ENCODE data around the gene EGF. TPM values are rescaled to one million over a fixed set of nuclear protein-coding genes. Genes with fewer than 3 reads are reported as not detected.

Gene EGF
- total RNA-seq, 1 experiment from 2014 or later, result not detected

- Histone ChIP-seq H3K4me1 (ENCODE audit: control insufficient read depth, insufficient read depth, low read length) (no peaks in the 10 kb centered on the region), H3K36me3 (ENCODE audit: control insufficient read depth, insufficient read depth, low read length) (no peaks in the 10 kb centered on the region), H3K27me3 (ENCODE audit: control insufficient read depth, insufficient read depth, low read length) (no peaks in the 10 kb centered on the region), H3K4me3 (ENCODE audit: low read depth in 2 of 2, low read length in 2 of 2) (no peak overlapping the region), H3K27ac (ENCODE audit: low read length) (no peak overlapping the region), H3K9me3 (ENCODE audit: control insufficient read depth, insufficient read depth, low read depth, low read length) (no peaks in the 10 kb centered on the region)
- ATAC-seq (no peak), DNase-seq (ENCODE audit: low read depth, low spot score) (no peak)
- ChIA-PET POLR2A (no interaction called here), CTCF (no interaction called here)
- intact Hi-C loops (cut with micrococcal nuclease; ENCODE audit: unreplicated experiment) (no loop called here), in situ Hi-C loops (cut with HindIII; ENCODE audit: low pct_unique_long_range_greater_than_20kb, low sequenced_read_pairs) (no loop called here)
- TF ChIP-seq SIN3A (IDR thresholded peaks at IDR 0.05; ENCODE audit: borderline replicate concordance, insufficient read depth, low read depth, low read length), result no peak
- no peak for TF ChIP-seq REST (IDR thresholded peaks at IDR 0.05; ENCODE audit: insufficient read depth in 1 of 2, low read depth in 2 of 2, low read length in 1 of 2)
- TF ChIP-seq, protein P1, sequence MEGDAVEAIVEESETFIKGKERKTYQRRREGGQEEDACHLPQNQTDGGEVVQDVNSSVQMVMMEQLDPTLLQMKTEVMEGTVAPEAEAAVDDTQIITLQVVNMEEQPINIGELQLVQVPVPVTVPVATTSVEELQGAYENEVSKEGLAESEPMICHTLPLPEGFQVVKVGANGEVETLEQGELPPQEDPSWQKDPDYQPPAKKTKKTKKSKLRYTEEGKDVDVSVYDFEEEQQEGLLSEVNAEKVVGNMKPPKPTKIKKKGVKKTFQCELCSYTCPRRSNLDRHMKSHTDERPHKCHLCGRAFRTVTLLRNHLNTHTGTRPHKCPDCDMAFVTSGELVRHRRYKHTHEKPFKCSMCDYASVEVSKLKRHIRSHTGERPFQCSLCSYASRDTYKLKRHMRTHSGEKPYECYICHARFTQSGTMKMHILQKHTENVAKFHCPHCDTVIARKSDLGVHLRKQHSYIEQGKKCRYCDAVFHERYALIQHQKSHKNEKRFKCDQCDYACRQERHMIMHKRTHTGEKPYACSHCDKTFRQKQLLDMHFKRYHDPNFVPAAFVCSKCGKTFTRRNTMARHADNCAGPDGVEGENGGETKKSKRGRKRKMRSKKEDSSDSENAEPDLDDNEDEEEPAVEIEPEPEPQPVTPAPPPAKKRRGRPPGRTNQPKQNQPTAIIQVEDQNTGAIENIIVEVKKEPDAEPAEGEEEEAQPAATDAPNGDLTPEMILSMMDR (IDR thresholded peaks at IDR 0.05), result no peak
- no peak for TF ChIP-seq POLR2AphosphoS5 (IDR thresholded peaks at IDR 0.05; ENCODE audit: low read depth, low read length)
- no peak for TF ChIP-seq TCF7L2 (IDR thresholded peaks at IDR 0.05; ENCODE audit: low read depth, low read length)
- no TSS peak for BruUV-seq (replicated peaks)
These were observed 26.5 kb downstream of the EGF start for GRCh38 chr4:109939190-109939589.

GRCh38 chr4:109942292-109942926, 29.7 kb downstream of the EGF start:
- Histone ChIP-seq H3K36me3 (ENCODE audit: control insufficient read depth, insufficient read depth, low read length) (no peaks in the 10 kb centered on the region), H3K4me3 (ENCODE audit: low read depth in 2 of 2, low read length in 2 of 2) (no peak overlapping the region), H3K27ac (ENCODE audit: low read length) (no peak overlapping the region), H3K9me3 (ENCODE audit: control insufficient read depth, insufficient read depth, low read depth, low read length) (no peaks in the 10 kb centered on the region), H3K27me3 (ENCODE audit: control insufficient read depth, insufficient read depth, low read length) (no peaks in the 10 kb centered on the region), H3K4me1 (ENCODE audit: control insufficient read depth, insufficient read depth, low read length) (no peaks in the 10 kb centered on the region)
- ATAC-seq, result no peak
- BruUV-seq (replicated peaks), result no TSS peak
- POLR2A ChIA-PET, result no interaction called here
- TF ChIP-seq, protein P1 (IDR thresholded peaks at IDR 0.05), result no peak
- TF ChIP-seq SIN3A (IDR thresholded peaks at IDR 0.05; ENCODE audit: borderline replicate concordance, insufficient read depth, low read depth, low read length) (no peak), REST (IDR thresholded peaks at IDR 0.05; ENCODE audit: insufficient read depth in 1 of 2, low read depth in 2 of 2, low read length in 1 of 2) (no peak), POLR2AphosphoS5 (IDR thresholded peaks at IDR 0.05; ENCODE audit: low read depth, low read length) (no peak), TCF7L2 (IDR thresholded peaks at IDR 0.05; ENCODE audit: low read depth, low read length) (no peak)
- DNase-seq (ENCODE audit: low read depth, low spot score), result no peak
- CTCF ChIA-PET, result no interaction called here
- intact Hi-C loops (cut with micrococcal nuclease; ENCODE audit: unreplicated experiment), result no loop called here
- in situ Hi-C loops (cut with HindIII; ENCODE audit: low pct_unique_long_range_greater_than_20kb, low sequenced_read_pairs), result no loop called here
